ENCODE data around the gene NALCN. TPM values are rescaled to one million over a fixed set of nuclear protein-coding genes. Genes with fewer than 3 reads are reported as not detected.

Gene NALCN
- total RNA-seq, 4 donors from 2014 or later: 0.76 to 3.3 (median 1.8) TPM

DNA sequence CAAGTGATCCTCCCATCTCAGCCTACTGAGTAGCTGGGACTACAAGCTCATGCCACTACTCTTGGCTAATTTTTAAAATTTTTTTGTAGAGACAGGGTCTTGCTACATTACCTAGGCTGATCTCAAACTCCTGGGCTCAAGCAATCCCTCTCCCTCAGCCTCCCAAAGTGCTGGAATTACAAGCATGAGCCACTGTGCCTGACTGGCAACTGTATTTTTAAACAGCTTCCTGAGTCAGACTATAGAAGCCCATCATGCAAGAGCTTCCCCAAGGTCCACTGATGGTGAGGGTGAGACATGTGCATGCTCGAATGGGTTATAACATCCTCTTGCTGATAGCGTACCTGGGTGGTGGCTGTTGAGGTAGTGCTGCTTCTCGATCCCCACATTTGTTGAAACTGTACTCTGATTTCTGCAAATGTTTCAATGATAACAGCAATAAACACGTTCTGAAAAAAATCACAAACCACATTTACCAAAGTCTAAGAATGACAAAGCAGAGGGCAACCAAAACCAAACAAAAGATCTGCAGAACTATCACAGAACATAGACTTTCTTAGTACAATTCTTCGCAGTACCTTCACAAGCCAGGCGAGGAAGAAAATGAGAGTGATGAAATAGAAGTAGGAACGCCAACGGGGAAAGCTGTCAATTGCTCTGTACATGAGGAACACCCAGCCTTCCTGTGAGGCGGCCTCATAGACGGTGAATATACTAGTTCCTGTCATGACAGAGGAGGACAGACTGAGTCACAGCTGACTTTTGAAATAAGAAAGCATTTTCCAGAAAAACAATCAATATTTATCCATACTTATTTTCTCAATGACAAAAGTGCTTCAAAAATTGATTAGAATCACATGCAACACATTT is 124.4 kb downstream of the NALCN start:
- Histone ChIP-seq H3K4me3 (no peak overlapping the region), H3K4me1 (no peaks in the 10 kb centered on the region), H3K27me3 (no peaks in the 10 kb centered on the region), H3K27ac (no peak overlapping the region), H3K36me3 (no peaks in the 10 kb centered on the region), H3K9me3 (peaks cover 5% of the 10 kb centered on the region)
- WGBS: 81% methylated on average over 10 of the region's 10 CpGs
- DNase-seq (ENCODE audit: low spot score in 2 of 2): no peak
- no peak for TF ChIP-seq POLR2A (IDR thresholded peaks at IDR 0.05)
- TF ChIP-seq, protein P1, sequence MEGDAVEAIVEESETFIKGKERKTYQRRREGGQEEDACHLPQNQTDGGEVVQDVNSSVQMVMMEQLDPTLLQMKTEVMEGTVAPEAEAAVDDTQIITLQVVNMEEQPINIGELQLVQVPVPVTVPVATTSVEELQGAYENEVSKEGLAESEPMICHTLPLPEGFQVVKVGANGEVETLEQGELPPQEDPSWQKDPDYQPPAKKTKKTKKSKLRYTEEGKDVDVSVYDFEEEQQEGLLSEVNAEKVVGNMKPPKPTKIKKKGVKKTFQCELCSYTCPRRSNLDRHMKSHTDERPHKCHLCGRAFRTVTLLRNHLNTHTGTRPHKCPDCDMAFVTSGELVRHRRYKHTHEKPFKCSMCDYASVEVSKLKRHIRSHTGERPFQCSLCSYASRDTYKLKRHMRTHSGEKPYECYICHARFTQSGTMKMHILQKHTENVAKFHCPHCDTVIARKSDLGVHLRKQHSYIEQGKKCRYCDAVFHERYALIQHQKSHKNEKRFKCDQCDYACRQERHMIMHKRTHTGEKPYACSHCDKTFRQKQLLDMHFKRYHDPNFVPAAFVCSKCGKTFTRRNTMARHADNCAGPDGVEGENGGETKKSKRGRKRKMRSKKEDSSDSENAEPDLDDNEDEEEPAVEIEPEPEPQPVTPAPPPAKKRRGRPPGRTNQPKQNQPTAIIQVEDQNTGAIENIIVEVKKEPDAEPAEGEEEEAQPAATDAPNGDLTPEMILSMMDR (IDR thresholded peaks at IDR 0.05): no peak
- TF ChIP-seq POLR2AphosphoS5 (IDR thresholded peaks at IDR 0.05): no peak
- no peak for TF ChIP-seq EP300 (IDR thresholded peaks at IDR 0.05)

DNA sequence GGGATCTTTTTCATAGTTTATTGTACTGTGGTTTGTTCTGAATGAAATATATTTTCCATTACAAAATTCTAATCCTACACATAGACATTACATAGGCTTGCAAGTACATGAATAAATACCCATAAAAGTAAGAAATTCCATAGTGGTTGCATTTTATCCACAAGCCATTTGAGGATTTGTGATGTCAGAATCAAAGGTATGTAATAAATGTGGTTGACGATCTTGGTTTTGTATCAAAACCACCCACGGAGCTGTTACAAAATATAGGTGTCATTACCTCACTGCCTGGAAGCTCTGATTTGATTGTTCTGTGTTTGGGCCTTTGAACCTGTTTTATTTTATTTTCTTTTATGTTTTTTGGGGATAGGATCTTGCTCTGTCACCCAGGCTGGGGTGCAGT is 125.1 kb downstream of the NALCN start:
- Histone ChIP-seq H3K9me3 (peaks cover 5% of the 10 kb centered on the region), H3K4me3 (no peak overlapping the region), H3K4me1 (no peaks in the 10 kb centered on the region), H3K27ac (no peak overlapping the region), H3K27me3 (no peaks in the 10 kb centered on the region), H3K36me3 (no peaks in the 10 kb centered on the region)
- DNase-seq (ENCODE audit: low spot score in 2 of 2): no peak
- TF ChIP-seq, protein P1 (IDR thresholded peaks at IDR 0.05): no peak
- TF ChIP-seq POLR2A (IDR thresholded peaks at IDR 0.05): no peak
- no peak for TF ChIP-seq EP300 (IDR thresholded peaks at IDR 0.05)
- TF ChIP-seq POLR2AphosphoS5 (IDR thresholded peaks at IDR 0.05): no peak
- 74% methylated on average over 2 of the region's 2 CpGs for WGBS

DNA sequence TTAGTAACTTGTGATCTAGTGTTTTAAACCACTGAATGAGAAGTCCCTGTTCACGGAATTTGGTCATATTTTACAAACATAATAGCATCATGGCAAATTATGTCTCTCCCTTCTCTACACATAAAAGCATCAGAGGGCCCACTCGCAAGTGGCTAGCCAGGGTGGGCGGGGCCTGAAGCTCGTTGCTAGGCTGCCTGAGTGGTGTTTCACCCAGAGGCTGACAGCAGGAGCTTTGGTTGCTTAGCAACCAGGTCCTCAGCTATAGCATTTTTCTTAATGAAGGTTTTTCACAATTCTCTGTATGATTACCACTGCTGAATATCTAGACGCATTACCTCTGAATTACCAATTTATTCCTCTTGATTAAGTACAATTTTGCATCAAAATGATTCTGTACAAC is 126.5 kb downstream of the NALCN start:
- WGBS: 20% methylated on average over 5 of the region's 5 CpGs
- DNase-seq (ENCODE audit: low spot score in 2 of 2): no peak
- TF ChIP-seq POLR2A (IDR thresholded peaks at IDR 0.05): no peak
- no peak for TF ChIP-seq EP300 (IDR thresholded peaks at IDR 0.05)
- TF ChIP-seq, protein P1 (IDR thresholded peaks at IDR 0.05): no peak
- TF ChIP-seq POLR2AphosphoS5 (IDR thresholded peaks at IDR 0.05): no peak

DNA sequence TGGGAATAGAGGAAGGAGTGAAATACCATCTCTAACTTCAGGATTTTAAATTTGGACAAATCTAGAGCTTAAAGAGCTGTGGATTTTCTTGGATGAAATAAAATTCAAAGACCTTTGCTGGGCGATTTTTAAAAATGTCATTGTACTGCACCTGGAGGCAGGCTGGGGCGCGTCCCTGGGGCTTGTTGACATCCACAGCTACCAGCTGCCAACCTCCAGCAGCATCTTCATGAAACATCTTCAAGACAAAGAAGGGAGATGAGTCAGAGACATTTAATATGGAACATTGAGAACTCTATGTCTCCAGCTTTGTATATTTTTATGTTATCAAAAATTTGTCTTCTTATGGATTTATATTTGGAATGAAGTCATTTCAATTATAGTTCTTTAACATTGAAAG is 132.5 kb downstream of the NALCN start:
- no peaks in the 10 kb centered on the region for H3K36me3 ChIP-seq

More for the DNA sequence above, 126.5 kb downstream of the NALCN start:
- H3K36me3 ChIP-seq: no peaks in the 10 kb centered on the region
- no peak overlapping the region for H3K27ac ChIP-seq
- no peaks in the 10 kb centered on the region for H3K9me3 ChIP-seq
- H3K4me1 ChIP-seq: no peaks in the 10 kb centered on the region
- no peak overlapping the region for H3K4me3 ChIP-seq
- no peaks in the 10 kb centered on the region for H3K27me3 ChIP-seq

DNA sequence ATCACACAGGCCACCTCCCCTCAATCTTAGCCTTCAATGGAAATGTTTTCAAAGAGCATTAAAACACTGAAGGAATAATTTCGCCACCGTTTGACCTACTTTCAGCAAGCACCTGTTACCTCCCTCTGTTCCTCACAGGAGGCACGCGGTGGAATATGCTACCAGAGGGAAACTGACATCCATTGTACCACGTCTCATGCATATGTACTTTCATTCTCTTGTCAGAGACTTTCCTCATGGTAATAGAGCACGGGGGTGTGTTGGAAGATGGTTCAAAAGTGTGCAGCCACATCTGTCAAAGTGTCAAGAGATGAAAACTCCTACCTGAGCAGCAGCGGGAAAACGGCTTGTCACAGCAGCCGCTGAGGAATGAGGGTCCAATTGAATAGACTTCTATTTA is 143.4 kb downstream of the NALCN start:
- DNase-seq (ENCODE audit: low spot score in 2 of 2): no peak
- Histone ChIP-seq H3K4me3 (no peak overlapping the region), H3K27me3 (no peaks in the 10 kb centered on the region), H3K4me1 (no peaks in the 10 kb centered on the region), H3K36me3 (no peaks in the 10 kb centered on the region), H3K27ac (no peak overlapping the region), H3K9me3 (no peaks in the 10 kb centered on the region)
- 89% methylated on average over 9 of the region's 9 CpGs for WGBS
- TF ChIP-seq EP300 (IDR thresholded peaks at IDR 0.05): no peak

More for the DNA sequence above, 132.5 kb downstream of the NALCN start:
- no peak for DNase-seq (ENCODE audit: low spot score in 2 of 2)
- TF ChIP-seq POLR2AphosphoS5 (IDR thresholded peaks at IDR 0.05) (no peak), EP300 (IDR thresholded peaks at IDR 0.05) (no peak), POLR2A (IDR thresholded peaks at IDR 0.05) (no peak)
- TF ChIP-seq, protein P1 (IDR thresholded peaks at IDR 0.05): no peak
- H3K27ac ChIP-seq: no peak overlapping the region
- 79% methylated on average over 3 of the region's 3 CpGs for WGBS
- H3K27me3 ChIP-seq: no peaks in the 10 kb centered on the region
- H3K4me3 ChIP-seq: no peak overlapping the region
- H3K9me3 ChIP-seq: no peaks in the 10 kb centered on the region
- H3K4me1 ChIP-seq: no peaks in the 10 kb centered on the region

Data from suprapubic skin (tissue), 4 donors.